Measurements from ENCODE around the gene ZNF578. TPM values are rescaled to one million over a fixed set of nuclear protein-coding genes. Genes with fewer than 3 reads are reported as not detected.
"Not testable (repeated sequence)": the region's sequence is repeated elsewhere in the genome, so short reads cannot be mapped to it uniquely, and the experiment has no call there.

Gene ZNF578
- total and polyA plus RNA-seq, 2 donors (not counting 1 experiment from before 2014, with no cell fraction given), result 1.8 to 9.6 TPM

GRCh38 chr19:52474351-52475127 lies 21.2 kb downstream of the ZNF578 start:
- Histone ChIP-seq H3K79me2 (ENCODE audit: control insufficient read depth, insufficient read depth, low read length) (no peaks in the 10 kb centered on the region), H3K4me1 (ENCODE audit: control insufficient read depth, extremely low read depth, insufficient read depth, low read length) (no peaks in the 10 kb centered on the region), H3K36me3 (ENCODE audit: control insufficient read depth, insufficient read depth, low read length) (no peaks in the 10 kb centered on the region), H3K27ac (ENCODE audit: insufficient read depth, low read length) (no peak overlapping the region), H4K20me1 (ENCODE audit: control insufficient read depth, extremely low read depth, insufficient read depth, low read length) (no peaks in the 10 kb centered on the region), H2AFZ (ENCODE audit: low read length) (no peak overlapping the region), H3K4me2 (ENCODE audit: extremely low read depth, insufficient read depth, low read length) (no peak overlapping the region), H3K27me3 (ENCODE audit: control insufficient read depth, insufficient read depth, low read length) (no peaks in the 10 kb centered on the region), H3K9me3 (ENCODE audit: control insufficient read depth, insufficient read depth, low read depth, low read length) (no peaks in the 10 kb centered on the region), H3K4me3 (replicated peaks in 1 of 4; ENCODE audit: control extremely low read depth in 1 of 4, insufficient read depth in 1 of 4, low read depth in 3 of 4, low read length in 4 of 4) (no peak overlapping the region), H3K9ac (ENCODE audit: insufficient read depth, low read length) (no peak overlapping the region)
- TF ChIP-seq CTCF (conservative IDR thresholded peaks at IDR 0.05 in 1 of 2, IDR thresholded peaks at IDR 0.05 in 1 of 2; ENCODE audit: low read depth in 1 of 2, low read length in 2 of 2) (no peak), EZH2 (IDR thresholded peaks at IDR 0.05; ENCODE audit: low read length, missing control alignments) (no peak)
- no peak for DNase-seq (ENCODE audit: low read depth in 2 of 2)

GRCh38 chr19:52484111-52484743 lies 30.9 kb downstream of the ZNF578 start:
- H3K4me2 ChIP-seq (ENCODE audit: extremely low read depth, insufficient read depth, low read length); H3K36me3 ChIP-seq (ENCODE audit: control insufficient read depth, insufficient read depth, low read length); H3K27me3 ChIP-seq (ENCODE audit: control insufficient read depth, insufficient read depth, low read length); H2AFZ ChIP-seq (ENCODE audit: low read length); H3K27ac ChIP-seq (ENCODE audit: insufficient read depth, low read length); DNase-seq (ENCODE audit: low read depth in 2 of 2); H3K9ac ChIP-seq (ENCODE audit: insufficient read depth, low read length); H3K79me2 ChIP-seq (ENCODE audit: control insufficient read depth, insufficient read depth, low read length); H3K9me3 ChIP-seq (ENCODE audit: control insufficient read depth, insufficient read depth, low read depth, low read length); H3K4me3 ChIP-seq (replicated peaks in 1 of 4; ENCODE audit: control extremely low read depth in 1 of 4, insufficient read depth in 1 of 4, low read depth in 3 of 4, low read length in 4 of 4); H3K4me1 ChIP-seq (ENCODE audit: control insufficient read depth, extremely low read depth, insufficient read depth, low read length); H4K20me1 ChIP-seq (ENCODE audit: control insufficient read depth, extremely low read depth, insufficient read depth, low read length): not testable (repeated sequence)

GRCh38 chr19:52485064-52485463 lies 31.7 kb downstream of the ZNF578 start:
- H2AFZ ChIP-seq (ENCODE audit: low read length); H3K9me3 ChIP-seq (ENCODE audit: control insufficient read depth, insufficient read depth, low read depth, low read length); DNase-seq (ENCODE audit: low read depth in 2 of 2): not testable (repeated sequence)

GRCh38 chr19:52485561-52486240 lies 32.3 kb downstream of the ZNF578 start:
- not testable (repeated sequence) for H2AFZ ChIP-seq (ENCODE audit: low read length); H3K27me3 ChIP-seq (ENCODE audit: control insufficient read depth, insufficient read depth, low read length); H3K4me1 ChIP-seq (ENCODE audit: control insufficient read depth, extremely low read depth, insufficient read depth, low read length); H3K27ac ChIP-seq (ENCODE audit: insufficient read depth, low read length); H3K4me3 ChIP-seq (replicated peaks in 1 of 4; ENCODE audit: control extremely low read depth in 1 of 4, insufficient read depth in 1 of 4, low read depth in 3 of 4, low read length in 4 of 4); DNase-seq (ENCODE audit: low read depth in 2 of 2); H3K9me3 ChIP-seq (ENCODE audit: control insufficient read depth, insufficient read depth, low read depth, low read length); H3K79me2 ChIP-seq (ENCODE audit: control insufficient read depth, insufficient read depth, low read length); H4K20me1 ChIP-seq (ENCODE audit: control insufficient read depth, extremely low read depth, insufficient read depth, low read length); H3K36me3 ChIP-seq (ENCODE audit: control insufficient read depth, insufficient read depth, low read length); H3K9ac ChIP-seq (ENCODE audit: insufficient read depth, low read length); H3K4me2 ChIP-seq (ENCODE audit: extremely low read depth, insufficient read depth, low read length)

More at GRCh38 chr19:52485064-52485463, 31.7 kb downstream of the ZNF578 start:
- H4K20me1 ChIP-seq (ENCODE audit: control insufficient read depth, extremely low read depth, insufficient read depth, low read length); H3K36me3 ChIP-seq (ENCODE audit: control insufficient read depth, insufficient read depth, low read length); H3K4me3 ChIP-seq (replicated peaks in 1 of 4; ENCODE audit: control extremely low read depth in 1 of 4, insufficient read depth in 1 of 4, low read depth in 3 of 4, low read length in 4 of 4); H3K9ac ChIP-seq (ENCODE audit: insufficient read depth, low read length); H3K27me3 ChIP-seq (ENCODE audit: control insufficient read depth, insufficient read depth, low read length); H3K79me2 ChIP-seq (ENCODE audit: control insufficient read depth, insufficient read depth, low read length); H3K4me1 ChIP-seq (ENCODE audit: control insufficient read depth, extremely low read depth, insufficient read depth, low read length); H3K4me2 ChIP-seq (ENCODE audit: extremely low read depth, insufficient read depth, low read length); H3K27ac ChIP-seq (ENCODE audit: insufficient read depth, low read length): not testable (repeated sequence)
